Lower lobe of right lung (tissue), 2 donors: ENCODE results near the gene ZDHHC12. TPM values are rescaled to one million over a fixed set of nuclear protein-coding genes. Genes with fewer than 3 reads are reported as not detected.

Experiments
- ATAC-seq, 2 donors: fragments of 200-7000 bp; cut with Tn5 transposase; one replicate each; pipeline ENCODE4 v1.9.1; 2020 to 2022; ENCODE audit warnings: mild to moderate bottlenecking in 2 of 2, moderate library complexity in 2 of 2
- DNase-seq: peaks from one replicate; pipeline ENCODE4 v3.0.0-alpha.2; 2020
- H3K27ac ChIP-seq: fragments of 200-600 bp; one replicate; pipeline ENCODE4 v1.8.0; 2022
- H3K27me3 ChIP-seq: fragments of 200-600 bp; one replicate; pipeline ENCODE4 v1.8.0; 2022; ENCODE audit warnings: low read depth
- H3K36me3 ChIP-seq: fragments of 200-600 bp; one replicate; pipeline ENCODE4 v1.8.0; 2022; ENCODE audit warnings: mild to moderate bottlenecking
- H3K4me1 ChIP-seq: fragments of 200-600 bp; one replicate; pipeline ENCODE4 v1.8.0; 2022
- H3K4me3 ChIP-seq: fragments of 200-600 bp; one replicate; pipeline ENCODE4 v1.8.0; 2022; ENCODE audit warnings: mild to moderate bottlenecking
- H3K9me3 ChIP-seq: fragments of 200-600 bp; one replicate; pipeline ENCODE4 v1.8.0; 2022
- CTCF ChIP-seq: fragments of 200-600 bp; IDR thresholded peaks from one replicate; pipeline ENCODE4 v1.8.0; 2022; ENCODE audit warnings: antibody characterized with exemption, mild to moderate bottlenecking
- intact Hi-C: fragments of 100-400 bp; cut with DNase I; formaldehyde crosslinking; loops from one replicate; pipeline ENCODE4 v1.11.0; 2022
- total RNA-seq: library from RNA; stranded (reverse); fragmentation: NEBNext Ultra II Directional; extraction: Animal tissue kit (Norgen Biotek cat#: 25700); gene quantifications from one replicate; pipeline ENCODE4 v1.2.1, GENCODE V29; 2021
- donor health status: DM: no; HTN: yes; CAD: no; lungs with severe emphysema.

Gene ZDHHC12
- total RNA-seq, 1 donor from 2014 or later = 29.4 TPM

DNA sequence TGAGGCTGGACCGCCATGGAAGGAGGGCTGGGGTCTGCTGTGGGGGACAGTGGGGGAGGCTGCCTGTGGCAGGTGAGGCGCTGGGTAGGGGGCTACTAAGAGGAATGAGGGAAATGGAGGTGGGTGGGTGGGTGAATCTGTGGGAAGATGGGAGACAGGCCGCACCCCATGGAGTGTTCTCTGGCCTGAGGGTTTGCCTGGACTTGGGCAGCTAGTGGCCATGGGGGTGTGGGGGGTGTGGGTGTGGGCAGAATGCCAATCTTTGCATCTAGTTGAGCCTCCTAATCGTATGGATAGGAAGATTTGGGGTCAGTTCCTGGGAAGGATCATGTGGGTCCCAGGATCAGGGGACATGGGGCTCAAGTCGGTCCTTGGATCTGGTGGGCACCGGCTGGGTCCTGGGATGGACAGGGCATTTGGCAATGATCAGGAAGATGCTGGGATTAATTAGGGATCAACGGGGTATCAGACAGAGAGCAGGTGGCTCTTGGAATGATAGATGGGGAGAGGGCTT, 518 bp downstream of the ZDHHC12 start:
- H3K9me3 ChIP-seq = no peaks in the 10 kb centered on the region
- TF ChIP-seq CTCF = no peak
- peaks cover 23% of the 10 kb centered on the region for H3K36me3 ChIP-seq
- H3K4me1 ChIP-seq = peaks cover 8% of the 10 kb centered on the region
- DNase-seq = no peak
- ATAC-seq = no peak
- intact Hi-C loops = no loop called here
- H3K27me3 ChIP-seq = no peaks in the 10 kb centered on the region
- peak overlapping the region; percentile 84 for H3K27ac ChIP-seq
- H3K4me3 ChIP-seq = peak overlapping the region; percentile 78

DNA sequence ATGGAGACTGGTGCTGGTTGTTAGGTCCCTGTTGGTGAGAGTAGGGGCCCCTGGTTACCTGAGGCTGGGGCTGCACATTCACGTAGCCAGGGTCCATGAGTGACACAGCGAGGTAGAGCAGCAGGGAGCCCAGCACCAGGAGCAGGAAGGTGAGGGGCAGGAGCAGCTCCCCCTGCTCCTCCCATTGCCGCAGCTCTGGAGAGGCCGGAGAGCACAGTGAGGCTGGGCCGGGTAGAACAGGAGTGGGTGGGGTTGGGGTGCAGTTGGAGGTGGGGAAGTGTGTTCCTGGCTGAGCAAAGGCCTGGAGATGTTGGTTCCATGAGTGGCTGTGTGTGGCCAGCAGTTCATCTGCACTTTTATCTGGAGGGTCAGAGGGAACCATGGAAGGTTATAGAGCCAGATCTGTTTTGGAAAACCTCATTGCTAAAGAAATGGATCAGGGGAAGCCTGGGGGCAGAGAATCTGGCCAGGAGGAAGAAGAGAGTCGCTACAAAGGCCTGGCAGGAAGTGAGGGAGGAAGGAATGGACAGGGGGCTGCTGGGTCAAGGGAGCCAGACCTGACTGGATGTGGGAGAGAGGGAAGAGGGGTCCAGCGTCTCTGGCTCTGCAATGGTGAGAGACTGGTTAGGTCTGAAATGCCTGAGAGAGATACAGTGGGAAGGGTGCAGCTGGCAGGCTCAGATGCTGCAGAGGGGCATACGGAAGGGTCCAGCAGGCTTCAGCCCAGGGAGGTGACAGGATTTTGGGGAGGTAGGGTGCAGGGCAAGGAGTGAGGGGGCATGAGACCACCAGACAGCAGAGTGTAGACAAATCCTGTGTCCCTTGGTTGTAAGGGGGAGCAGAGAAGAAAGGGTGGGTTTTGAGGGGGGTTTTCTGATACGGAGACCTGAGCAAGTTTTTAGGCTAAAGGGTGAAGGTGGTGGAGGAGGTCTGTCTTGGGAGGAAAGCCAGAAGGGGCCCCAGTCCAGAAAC, 1.3 kb downstream of the ZDHHC12 start:
- Histone ChIP-seq H3K27ac (no peak overlapping the region), H3K27me3 (no peaks in the 10 kb centered on the region), H3K4me1 (peaks cover 8% of the 10 kb centered on the region), H3K4me3 (no peak overlapping the region), H3K36me3 (peaks cover 23% of the 10 kb centered on the region), H3K9me3 (no peaks in the 10 kb centered on the region)
- DNase-seq (no peak), ATAC-seq (no peak)
- no peak for TF ChIP-seq CTCF
- intact Hi-C loops = no loop called here

- TF ChIP-seq CTCF = no peak
- Histone ChIP-seq H3K9me3 (no peaks in the 10 kb centered on the region), H3K36me3 (peaks cover 23% of the 10 kb centered on the region), H3K4me1 (peaks cover 8% of the 10 kb centered on the region), H3K27ac (no peak overlapping the region), H3K4me3 (no peak overlapping the region), H3K27me3 (no peaks in the 10 kb centered on the region)
- DNase-seq = no peak
- intact Hi-C loops = no loop called here
- no peak for ATAC-seq
Observed at GRCh38 chr9:128721487-128722010, 2.4 kb downstream of the ZDHHC12 start.

DNA sequence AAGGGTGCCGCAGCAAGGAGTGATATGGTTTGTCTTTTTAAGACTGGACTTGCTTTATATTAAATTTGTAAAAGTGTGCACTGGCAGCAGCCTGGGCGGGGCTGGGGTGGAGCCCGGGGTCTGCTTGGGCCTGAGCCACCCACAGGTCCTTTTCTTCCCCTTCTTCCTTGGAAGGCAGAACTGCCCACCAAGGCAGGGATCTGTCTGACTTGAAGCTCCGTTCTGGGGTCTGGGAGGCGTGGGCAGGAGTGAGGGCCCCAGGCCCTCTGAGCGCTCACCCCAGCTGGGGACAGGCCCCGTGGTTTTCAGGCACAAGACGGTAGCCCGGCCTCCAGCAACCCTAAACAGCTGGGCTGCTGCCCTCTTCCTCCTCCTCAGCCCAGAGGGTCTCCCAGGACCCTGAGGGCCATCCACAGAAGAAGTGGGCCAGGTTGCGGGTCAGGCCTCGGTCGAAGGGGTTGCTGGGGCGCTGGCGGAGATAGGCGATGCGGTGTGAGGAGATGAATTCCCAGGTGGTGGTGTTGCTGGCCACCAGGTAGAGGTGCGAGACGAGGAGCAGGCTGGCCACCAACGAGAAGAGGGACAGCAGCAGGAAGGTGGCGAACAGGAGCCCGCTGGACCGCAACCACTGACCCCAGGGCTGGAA, 3.0 kb downstream of the ZDHHC12 start:
- Histone ChIP-seq H3K4me1 (peaks cover 8% of the 10 kb centered on the region), H3K27me3 (no peaks in the 10 kb centered on the region), H3K27ac (no peak overlapping the region), H3K9me3 (no peaks in the 10 kb centered on the region), H3K36me3 (peaks cover 23% of the 10 kb centered on the region), H3K4me3 (no peak overlapping the region)
- intact Hi-C loops = no loop called here
- DNase-seq (no peak), ATAC-seq (no peak)
- TF ChIP-seq CTCF = no peak

- Histone ChIP-seq H3K4me3 (no peak overlapping the region), H3K27ac (no peak overlapping the region), H3K27me3 (no peaks in the 10 kb centered on the region), H3K9me3 (no peaks in the 10 kb centered on the region), H3K4me1 (peaks cover 7% of the 10 kb centered on the region), H3K36me3 (peaks cover 23% of the 10 kb centered on the region)
- no peak for TF ChIP-seq CTCF
- intact Hi-C loops = no loop called here
- no peak for ATAC-seq
- no peak for DNase-seq
Observed at GRCh38 chr9:128719919-128720605, 3.9 kb downstream of the ZDHHC12 start.
